Skeletal muscle satellite cell (primary cell): ENCODE measurements around the gene PCIF1.

Source experiments
- H3K27me3 ChIP-seq: 2 replicates; pipeline ENCODE4 v1.7.0; 2013; ENCODE audit warnings: low read length; ENCODE audit not compliant: control insufficient read depth, insufficient read depth
- H3K36me3 ChIP-seq: 2 replicates; pipeline ENCODE4 v1.7.0; 2013; ENCODE audit warnings: mild to moderate bottlenecking, control low read depth, low read length; ENCODE audit not compliant: insufficient read depth
- H3K4me1 ChIP-seq: 2 replicates; pipeline ENCODE4 v1.7.0; 2013; ENCODE audit warnings: low read length; ENCODE audit not compliant: control insufficient read depth, insufficient read depth
- H3K4me2 ChIP-seq: 2 replicates; pipeline ENCODE4 v1.7.0; 2013; ENCODE audit warnings: mild to moderate bottlenecking, low read length
- H3K4me3 ChIP-seq: 2 replicates; pipeline ENCODE4 v1.7.0; 2013; ENCODE audit warnings: low read length
- H3K9ac ChIP-seq: 2 replicates; pipeline ENCODE4 v1.7.0; 2013; ENCODE audit warnings: mild to moderate bottlenecking, low read depth, low read length, moderate library complexity
- H3K9me3 ChIP-seq: replicated peaks from 2 replicates; pipeline ENCODE4 v1.7.0; 2013; ENCODE audit warnings: mild to moderate bottlenecking, control low read depth, low read length

Gene PCIF1

DNA sequence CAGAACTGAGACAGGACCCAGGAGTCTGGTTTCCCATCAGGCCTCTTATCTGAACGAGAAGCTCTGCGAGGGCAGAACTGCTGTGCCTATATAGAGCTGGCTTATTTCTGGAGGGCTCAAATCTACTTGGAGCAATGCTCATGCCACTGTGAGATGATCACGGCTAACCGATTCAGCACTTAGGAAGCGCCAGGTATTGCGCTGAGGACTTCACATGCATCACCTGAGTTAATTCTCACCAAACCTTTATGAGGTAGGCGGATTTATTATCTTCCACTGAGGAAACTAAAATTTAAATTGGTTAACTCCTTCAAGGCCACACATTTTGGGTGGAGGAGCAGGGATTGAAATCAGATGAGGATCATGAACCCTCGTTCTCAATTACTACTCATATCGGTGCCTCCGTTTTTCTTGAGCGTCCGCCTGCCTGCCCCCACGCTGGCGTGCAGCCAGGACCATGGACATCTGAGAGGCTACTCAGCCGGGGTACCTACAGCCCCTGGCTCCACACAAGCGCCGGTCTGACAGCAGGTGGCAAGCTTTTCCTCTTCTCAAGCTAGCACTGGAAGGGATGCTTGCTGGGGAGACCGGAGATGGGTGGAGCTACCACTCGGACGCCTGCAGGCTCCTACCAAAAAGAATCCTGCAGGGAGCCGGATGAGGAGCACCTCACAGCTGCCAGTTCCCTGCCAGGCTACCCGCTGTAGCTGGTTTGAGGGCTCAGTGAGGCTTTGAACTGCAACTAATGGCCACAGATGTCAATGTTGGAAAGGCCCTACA, 1.0 kb upstream of the PCIF1 start:
- H3K4me3 ChIP-seq = peak overlapping the region; percentile 100
- peaks cover 17% of the 10 kb centered on the region for H3K4me1 ChIP-seq
- peak overlapping the region; percentile 100 for H3K9ac ChIP-seq
- H3K9me3 ChIP-seq = no peaks in the 10 kb centered on the region
- peak overlapping the region; percentile 93 for H3K4me2 ChIP-seq
- peaks cover 7% of the 10 kb centered on the region for H3K36me3 ChIP-seq
- H3K27me3 ChIP-seq = no peaks in the 10 kb centered on the region

DNA sequence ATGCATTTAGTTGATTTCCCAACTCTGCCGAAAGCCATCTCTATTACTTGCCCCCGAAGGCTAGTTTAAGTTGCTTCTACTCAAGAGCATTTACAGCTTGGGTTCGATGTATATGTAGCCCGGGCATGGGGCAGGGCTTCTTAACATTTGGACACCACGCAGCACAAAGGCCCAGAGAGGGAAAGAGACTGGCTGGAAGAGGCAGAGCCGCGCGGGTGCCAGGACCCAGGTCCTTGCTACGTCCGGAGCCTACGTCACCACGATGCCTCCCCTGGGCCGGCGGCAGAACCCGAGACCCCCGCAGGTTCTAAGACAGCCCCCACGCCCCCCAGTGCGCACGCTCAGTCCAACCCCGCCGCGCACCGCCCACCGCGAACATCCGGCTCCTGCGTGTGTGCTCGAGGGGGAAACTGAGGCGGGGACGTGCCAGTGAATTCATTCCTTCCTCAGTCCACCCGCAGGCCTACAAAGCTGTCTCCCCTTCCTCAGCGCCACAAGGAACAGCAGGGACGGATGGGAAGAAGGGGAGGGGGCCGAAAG, 367 bp upstream of the PCIF1 start:
- peak overlapping the region; percentile 93 for H3K4me2 ChIP-seq
- peaks cover 17% of the 10 kb centered on the region for H3K4me1 ChIP-seq
- H3K27me3 ChIP-seq = no peaks in the 10 kb centered on the region
- H3K4me3 ChIP-seq = peak overlapping the region; percentile 100
- peaks cover 13% of the 10 kb centered on the region for H3K36me3 ChIP-seq
- no peaks in the 10 kb centered on the region for H3K9me3 ChIP-seq
- H3K9ac ChIP-seq = peak overlapping the region; percentile 100

DNA sequence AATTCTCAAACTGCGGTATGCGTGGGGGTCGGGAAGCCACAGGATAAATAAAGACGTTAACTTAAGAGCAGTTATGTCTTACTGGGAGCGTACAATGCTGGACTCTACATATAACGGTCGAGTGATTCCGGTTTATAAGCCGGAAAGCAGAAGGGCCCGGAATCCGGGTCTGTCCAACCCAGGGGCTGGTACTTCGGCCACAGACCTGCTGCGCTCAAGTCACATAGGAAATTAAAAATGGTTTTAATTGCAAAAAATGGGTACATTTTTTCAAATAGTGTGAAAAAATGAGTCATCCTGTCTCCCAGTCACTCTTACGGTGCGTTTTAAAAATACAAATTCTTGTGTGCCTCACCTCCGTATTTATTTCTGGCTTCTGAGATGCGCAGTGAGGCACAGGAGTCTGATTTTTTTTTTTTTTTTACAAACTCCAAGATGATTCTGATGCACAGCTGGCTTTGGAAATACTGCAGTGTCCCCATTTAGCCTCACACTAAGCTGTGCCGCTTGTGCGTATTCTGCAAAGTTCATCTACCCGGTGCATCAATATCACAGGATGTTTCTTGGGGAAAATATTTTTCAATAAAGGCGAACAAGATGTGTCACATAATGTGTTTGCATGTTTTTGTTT, 1.0 kb downstream of the PCIF1 start:
- H3K4me3 ChIP-seq = peak overlapping the region; percentile 100
- H3K4me2 ChIP-seq = peak overlapping the region; percentile 84
- peaks cover 17% of the 10 kb centered on the region for H3K4me1 ChIP-seq
- H3K9ac ChIP-seq = peak overlapping the region; percentile 100
- H3K9me3 ChIP-seq = no peaks in the 10 kb centered on the region
- no peaks in the 10 kb centered on the region for H3K27me3 ChIP-seq
- peaks cover 24% of the 10 kb centered on the region for H3K36me3 ChIP-seq

DNA sequence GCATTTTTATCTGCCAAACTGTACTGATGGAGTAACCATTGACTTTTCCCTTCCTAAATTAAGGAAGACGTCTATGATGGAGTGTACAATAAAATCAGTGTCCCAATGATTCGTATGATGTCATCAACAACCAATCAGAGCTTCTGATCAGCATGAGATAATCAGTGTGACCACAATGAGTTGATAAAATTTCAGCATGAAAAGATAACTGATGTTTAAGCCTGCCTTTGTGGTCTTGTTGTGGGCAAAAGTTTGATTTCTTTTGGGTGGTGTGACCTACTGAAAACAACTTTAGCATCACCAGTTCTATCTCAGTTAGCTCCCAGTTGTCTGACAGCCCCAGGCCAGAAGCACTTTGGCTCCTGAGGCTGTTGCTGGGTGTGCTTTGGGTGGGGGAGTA, 3.3 kb downstream of the PCIF1 start:
- Histone ChIP-seq H3K9me3 (no peaks in the 10 kb centered on the region), H3K9ac (no peak overlapping the region), H3K36me3 (peaks cover 31% of the 10 kb centered on the region), H3K27me3 (no peaks in the 10 kb centered on the region), H3K4me2 (no peak overlapping the region), H3K4me1 (peaks cover 17% of the 10 kb centered on the region), H3K4me3 (no peak overlapping the region)

DNA sequence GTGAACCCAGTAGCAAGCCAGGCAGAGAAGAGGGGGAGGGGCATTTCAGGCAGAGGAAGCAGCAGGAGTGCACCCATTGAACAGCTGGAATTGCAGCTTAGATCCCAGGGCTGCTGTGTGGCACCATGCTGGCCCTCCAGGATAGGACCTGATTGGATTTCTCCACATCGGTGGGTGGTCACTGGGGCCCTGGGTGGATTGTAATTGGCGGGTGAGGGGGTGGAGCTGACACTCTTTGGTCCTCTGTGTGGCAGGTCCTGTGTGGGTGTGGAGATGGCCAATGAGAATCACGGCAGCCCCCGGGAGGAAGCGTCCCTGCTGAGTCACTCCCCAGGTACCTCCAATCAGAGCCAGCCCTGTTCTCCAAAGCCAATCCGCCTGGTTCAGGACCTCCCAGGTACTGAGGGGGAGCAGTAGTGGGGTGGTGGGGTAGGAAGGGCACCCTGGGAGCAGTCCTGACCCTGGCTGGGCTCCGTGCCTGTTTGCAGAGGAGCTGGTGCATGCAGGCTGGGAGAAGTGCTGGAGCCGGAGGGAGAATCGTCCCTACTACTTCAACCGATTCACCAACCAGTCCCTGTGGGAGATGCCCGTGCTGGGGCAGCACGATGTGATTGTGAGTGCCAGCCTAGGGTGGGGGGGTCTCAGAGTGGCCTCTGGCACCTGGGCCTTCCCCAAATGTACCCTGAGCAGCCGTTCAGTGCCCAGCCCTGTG, 4.4 kb downstream of the PCIF1 start:
- H3K4me3 ChIP-seq = no peak overlapping the region
- H3K9ac ChIP-seq = no peak overlapping the region
- no peak overlapping the region for H3K4me2 ChIP-seq
- no peaks in the 10 kb centered on the region for H3K9me3 ChIP-seq
- peaks cover 42% of the 10 kb centered on the region for H3K36me3 ChIP-seq
- H3K27me3 ChIP-seq = no peaks in the 10 kb centered on the region
- H3K4me1 ChIP-seq = peaks cover 11% of the 10 kb centered on the region

DNA sequence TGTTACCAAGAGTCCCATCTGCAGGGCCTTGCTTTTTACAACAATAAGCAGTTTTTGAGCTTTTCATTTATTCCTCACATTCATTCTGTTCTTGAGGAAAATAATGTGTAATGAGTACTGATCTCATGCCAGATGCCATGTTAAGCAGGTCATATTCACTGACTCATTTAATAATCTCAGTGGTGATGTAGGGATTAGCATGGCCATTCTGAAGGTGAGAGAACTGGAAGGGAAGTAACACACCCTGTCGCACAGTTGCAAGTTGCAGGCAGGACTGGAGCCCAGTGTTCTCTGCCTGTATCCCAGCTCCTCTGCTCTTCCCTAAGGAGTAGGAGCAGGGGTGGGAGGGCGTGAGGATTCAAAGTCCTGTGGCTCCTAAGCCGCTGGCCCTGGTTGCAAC, 5.6 kb downstream of the PCIF1 start:
- H3K9me3 ChIP-seq = no peaks in the 10 kb centered on the region
- peaks cover 18% of the 10 kb centered on the region for H3K4me1 ChIP-seq
- H3K4me3 ChIP-seq = no peak overlapping the region
- peaks cover 53% of the 10 kb centered on the region for H3K36me3 ChIP-seq
- no peak overlapping the region for H3K4me2 ChIP-seq
- H3K27me3 ChIP-seq = no peaks in the 10 kb centered on the region
- H3K9ac ChIP-seq = no peak overlapping the region

DNA sequence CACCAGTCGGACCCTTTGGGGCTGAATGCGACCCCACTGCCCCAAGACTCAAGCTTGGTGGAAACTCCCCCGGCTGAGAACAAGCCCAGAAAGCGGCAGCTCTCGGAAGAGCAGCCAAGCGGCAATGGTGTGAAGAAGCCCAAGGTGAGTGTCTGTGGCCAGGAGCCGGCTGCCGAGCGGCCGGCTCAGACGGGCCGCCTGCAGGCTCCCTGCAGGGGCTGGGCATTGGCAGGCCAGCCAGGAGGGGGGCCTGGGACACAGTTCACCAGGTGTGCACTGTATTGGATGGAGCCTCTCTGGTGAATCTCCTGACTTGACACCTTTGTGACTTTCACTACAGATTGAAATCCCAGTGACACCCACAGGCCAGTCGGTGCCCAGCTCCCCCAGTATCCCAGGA, 6.0 kb downstream of the PCIF1 start:
- Histone ChIP-seq H3K4me1 (peaks cover 18% of the 10 kb centered on the region), H3K27me3 (no peaks in the 10 kb centered on the region), H3K9me3 (no peaks in the 10 kb centered on the region), H3K4me3 (no peak overlapping the region), H3K36me3 (peaks cover 58% of the 10 kb centered on the region), H3K9ac (no peak overlapping the region), H3K4me2 (no peak overlapping the region)

DNA sequence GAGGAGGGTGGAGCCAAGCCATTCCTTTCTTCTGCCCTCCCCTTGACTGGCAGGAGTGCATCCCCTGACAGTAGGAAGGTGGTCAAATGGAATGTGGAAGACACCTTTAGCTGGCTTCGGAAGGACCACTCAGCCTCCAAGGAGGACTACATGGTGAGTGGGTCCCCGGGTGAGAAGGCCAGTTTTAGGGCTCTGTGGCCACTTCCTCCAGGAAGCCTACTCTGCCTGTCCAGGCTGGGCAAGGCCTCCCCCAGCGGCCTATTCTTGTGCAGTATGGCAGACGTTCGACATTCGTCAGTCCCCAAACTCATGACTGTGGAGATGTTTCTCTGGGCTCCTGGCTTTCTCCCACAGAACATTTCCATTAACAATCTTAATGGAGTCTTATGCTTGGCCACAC, 9.1 kb downstream of the PCIF1 start:
- H3K4me3 ChIP-seq = no peak overlapping the region
- H3K4me2 ChIP-seq = no peak overlapping the region
- H3K9ac ChIP-seq = no peak overlapping the region
- peaks cover 77% of the 10 kb centered on the region for H3K36me3 ChIP-seq
- no peaks in the 10 kb centered on the region for H3K27me3 ChIP-seq
- peaks cover 22% of the 10 kb centered on the region for H3K4me1 ChIP-seq
- H3K9me3 ChIP-seq = no peaks in the 10 kb centered on the region

DNA sequence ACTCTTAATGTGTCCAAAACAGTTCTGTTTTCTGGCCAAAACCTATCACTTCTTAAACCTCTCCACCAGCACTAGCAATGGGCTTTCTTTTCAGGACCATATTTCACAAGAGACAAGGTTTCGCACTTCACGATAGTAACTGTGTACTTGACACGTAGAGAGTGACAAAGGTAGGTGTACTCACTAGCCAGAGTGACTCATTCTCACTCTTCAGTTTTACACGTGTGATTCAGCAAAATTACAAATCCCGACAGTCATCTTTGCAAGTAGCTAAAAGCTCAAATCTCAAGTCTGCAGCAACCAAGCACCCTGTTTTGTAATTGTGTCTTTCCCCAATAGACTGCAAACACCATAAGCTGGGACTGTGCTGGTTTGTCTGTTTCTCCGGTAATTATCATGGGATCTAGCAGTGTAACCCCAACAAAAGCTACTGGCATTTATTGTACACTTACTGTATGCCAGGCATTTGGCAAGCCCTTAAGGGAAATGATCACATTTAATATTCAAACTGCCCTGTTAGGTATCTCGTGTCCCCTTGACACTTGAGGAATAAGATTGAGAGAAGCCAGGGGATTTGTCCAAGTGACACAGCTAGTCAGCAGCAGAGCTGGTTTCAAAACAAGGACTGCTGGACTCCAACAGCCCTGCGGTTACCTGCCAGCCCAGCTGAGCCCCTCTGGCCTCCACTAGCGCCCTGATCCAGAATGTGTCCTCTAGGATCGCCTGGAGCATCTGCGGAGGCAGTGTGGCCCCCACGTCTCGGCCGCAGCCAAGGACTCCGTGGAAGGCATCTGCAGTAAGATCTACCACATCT, 9.9 kb downstream of the PCIF1 start:
- no peak overlapping the region for H3K4me3 ChIP-seq
- H3K9me3 ChIP-seq = no peaks in the 10 kb centered on the region
- H3K27me3 ChIP-seq = no peaks in the 10 kb centered on the region
- H3K36me3 ChIP-seq = peaks cover 77% of the 10 kb centered on the region
- H3K4me2 ChIP-seq = no peak overlapping the region
- no peak overlapping the region for H3K9ac ChIP-seq
- peaks cover 22% of the 10 kb centered on the region for H3K4me1 ChIP-seq

DNA sequence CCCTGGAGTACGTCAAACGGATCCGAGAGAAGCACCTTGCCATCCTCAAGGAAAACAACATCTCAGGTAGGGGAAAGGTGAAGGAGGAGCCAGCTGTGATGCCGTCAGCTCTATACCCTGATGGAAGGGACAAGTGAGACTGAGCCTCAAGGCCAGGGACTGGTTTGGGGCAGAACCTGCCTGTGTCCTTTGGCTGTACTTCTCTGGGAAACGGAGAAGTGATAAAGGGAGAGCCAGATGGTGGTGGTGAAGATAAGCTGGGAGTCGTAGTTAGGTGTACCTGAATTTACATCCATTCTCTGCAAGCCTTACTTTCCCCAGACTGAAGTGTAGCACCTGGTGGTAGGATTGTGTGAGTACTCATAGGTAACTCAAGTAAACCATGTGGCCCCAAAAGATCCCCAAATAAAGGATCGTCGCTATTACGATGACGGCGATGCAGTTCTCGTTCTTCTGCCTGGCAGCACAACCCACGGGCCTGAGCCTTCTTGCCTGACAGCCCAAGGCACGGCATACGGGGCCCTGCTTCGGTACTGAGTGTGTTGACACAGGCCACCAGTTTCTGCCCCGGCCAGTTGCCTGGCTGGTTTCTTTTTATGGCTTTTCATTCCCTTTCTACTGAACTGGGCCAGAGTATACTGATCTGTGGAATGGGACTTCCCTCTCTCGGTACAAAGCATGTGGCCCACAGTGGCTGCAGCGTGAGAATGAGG, 10.6 kb downstream of the PCIF1 start:
- peaks cover 22% of the 10 kb centered on the region for H3K4me1 ChIP-seq
- no peak overlapping the region for H3K9ac ChIP-seq
- no peaks in the 10 kb centered on the region for H3K27me3 ChIP-seq
- peaks cover 80% of the 10 kb centered on the region for H3K36me3 ChIP-seq
- H3K4me3 ChIP-seq = no peak overlapping the region
- H3K9me3 ChIP-seq = no peaks in the 10 kb centered on the region
- no peak overlapping the region for H3K4me2 ChIP-seq
